SH-SY5Y (cell line): ENCODE data around the gene MGAT3.

ENCODE experiments used
- GATA2 ChIP-seq: IDR thresholded peaks from 2 replicates; pipeline ENCODE4 v1.6.1; 2011; ENCODE audit warnings: mild to moderate bottlenecking, low read depth, low read length
- GATA3 ChIP-seq: IDR thresholded peaks from 2 replicates; pipeline ENCODE4 v1.6.1; 2011; ENCODE audit warnings: low read depth, mild to moderate bottlenecking, low read length, moderate library complexity

- TF ChIP-seq GATA2 (no peak), GATA3 (no peak)
Measured at GRCh38 chr22:39534092-39534506, 77.3 kb downstream of the MGAT3 start.
